K562 (cell line): ENCODE measurements around the gene ALG5. TPM values are rescaled to one million over a fixed set of nuclear protein-coding genes. Genes with fewer than 3 reads are reported as not detected.
A peak's percentile ranks its signal among the peaks of the same experiment; 100 is the strongest.

ENCODE experiments used
- ATF1 ChIP-seq, 2 experiments: fragments of 450-650 bp in 1 of 2; IDR thresholded peaks; 2 replicates each; pipeline ENCODE4 v1.6.1; 2016; ENCODE audit warnings: missing compliant biosample characterization in 1 of 2, missing genetic modification characterization in 1 of 2
- BMI1 ChIP-seq: fragments of 150-350 bp; IDR thresholded peaks from 2 replicates; pipeline ENCODE4 v1.6.1; 2014; ENCODE audit warnings: low read length
- CREBBP ChIP-seq: IDR thresholded peaks from one replicate; pipeline ENCODE4 v1.6.1; 2012; ENCODE audit warnings: low read depth, mild to moderate bottlenecking, control low read depth, inconsistent platforms, low read length
- HMGN3 ChIP-seq: IDR thresholded peaks from 2 replicates; pipeline ENCODE4 v1.6.1; 2011; ENCODE audit warnings: borderline replicate concordance, low read depth, mild to moderate bottlenecking, mixed read lengths, low read length; ENCODE audit not compliant: insufficient read length; ENCODE audit errors: extremely low read depth
- KAT2B ChIP-seq: IDR thresholded peaks from one replicate; pipeline ENCODE4 v1.6.1; 2012; ENCODE audit warnings: low read depth, mild to moderate bottlenecking, control low read depth, inconsistent platforms, low read length, moderate library complexity
- NR1H2 ChIP-seq: sonication (generic); formaldehyde crosslinking; IDR thresholded peaks from 2 replicates; pipeline ENCODE4 v1.4.0; 2020; ENCODE audit warnings: mild to moderate bottlenecking, missing genetic modification reagents
- POLR3G ChIP-seq: IDR thresholded peaks from 2 replicates; pipeline ENCODE4 v1.6.1; 2011; ENCODE audit not compliant: insufficient read length, insufficient replicate concordance; ENCODE audit errors: extremely low read depth
- PRPF4 ChIP-seq: fragments of 200-400 bp; formaldehyde crosslinking; IDR thresholded peaks from one replicate; pipeline ENCODE4 v1.6.1; 2017; ENCODE audit warnings: low read length, low read depth, mild to moderate bottlenecking; ENCODE audit not compliant: insufficient read depth, poor library complexity, severe bottlenecking
- RAD21 ChIP-seq, 2 experiments: fragments of 250-450 bp in 1 of 2; fragments of 450-650 bp in 1 of 2; sonication (Bioruptor Pico) in 1 of 2; formaldehyde crosslinking in 1 of 2; IDR thresholded peaks in 1 of 2; conservative IDR thresholded peaks in 1 of 2; 2 replicates each; pipeline versions ENCODE4 v1.4.0 to v1.8.0; 2020 to 2022; ENCODE audit warnings: mild to moderate bottlenecking in 2 of 2, moderate library complexity in 1 of 2
- RBM17 ChIP-seq: fragments of 200-400 bp; formaldehyde crosslinking; IDR thresholded peaks from 2 replicates; pipeline ENCODE4 v1.6.1; 2017; ENCODE audit warnings: low read depth, mild to moderate bottlenecking, low read length, borderline replicate concordance
- RNF2 ChIP-seq: sonication (generic); IDR thresholded peaks from 2 replicates; pipeline ENCODE4 v1.6.1; 2016
- ZMIZ1 ChIP-seq, 2 experiments: fragments of 150-350 bp in 1 of 2; IDR thresholded peaks; 2 replicates each; pipeline ENCODE4 v1.6.1; 2012 to 2016; ENCODE audit warnings: low read depth in 2 of 2, low read length in 2 of 2, mild to moderate bottlenecking in 1 of 2, moderate library complexity in 1 of 2
- polyA plus RNA-seq, 8 experiments: library from polyadenylated mRNA; depleted of rRNA in 4 of 8; stranded (reverse) in 5 of 8; unstranded in 3 of 8; fragments of >200 nt; fragmentation: Nextera tagmentation in 2 of 8; fragmentation: Illumina TruSeq in 1 of 8; extraction: Ambion mirVana in 2 of 8; extraction: Trizol in 1 of 8; gene quantifications; 2 replicates each; pipeline versions ENCODE4 v1.2.1 to v1.2.3, GENCODE V29; 2011 to 2014; ENCODE audit warnings: inconsistent platforms in 1 of 8, missing spikeins in 1 of 8
- total RNA-seq, 7 experiments: library from RNA; depleted of rRNA in 6 of 7; stranded (reverse); fragments of >200 nt in 6 of 7; fragmentation: Illumina TruSeq in 2 of 7; extraction: Trizol in 2 of 7; gene quantifications; 2 replicates each; pipeline versions ENCODE4 v1.2.1 to v1.2.3, GENCODE V29; 2011 to 2021; ENCODE audit warnings: low replicate concordance in 1 of 7

ALG5 gene
- total and polyA plus RNA-seq, 9 of the 15 experiments (the other 6 are each of a cell fraction or from before 2014, with no cell fraction given): 33.6 to 80.5 (median 48.2) TPM

- TF ChIP-seq ZMIZ1 (IDR thresholded peaks at IDR 0.05; ENCODE audit: low read depth in 2 of 2, low read length in 2 of 2) (no peak), POLR3G (no peak), BMI1 (no peak), RAD21 (CRISPR knock-in tag; conservative IDR thresholded peaks at IDR 0.05 in 1 of 2, IDR thresholded peaks at IDR 0.05 in 1 of 2) (peak; percentile 30 to 43; a peak in 3 of 4 replicates), CREBBP (no peak), NR1H2 (no peak), PRPF4 (no peak), RNF2 (no peak), ATF1 (CRISPR knock-in tag; IDR thresholded peaks at IDR 0.05) (no peak), ATF1 (tag; IDR thresholded peaks at IDR 0.05) (no peak), KAT2B (no peak), HMGN3 (no peak), RBM17 (no peak)
These were observed 17.9 kb downstream of the ALG5 start (continued) for GRCh38 chr13:36981156-36981743.
